Measurements from ENCODE around the gene FBN1. TPM values are rescaled to one million over a fixed set of nuclear protein-coding genes. Genes with fewer than 3 reads are reported as not detected.

FBN1 gene
- total RNA-seq, 1 donor from 2014 or later, result 22.1 TPM

- no peaks in the 10 kb centered on the region for H3K36me3 Mint-ChIP-seq (ENCODE audit: low read depth)
- H3K4me1 Mint-ChIP-seq, result peaks cover 6% of the 10 kb centered on the region
- no peak for DNase-seq (ENCODE audit: low read depth, low spot score)
- H3K9me3 Mint-ChIP-seq, result peaks cover 2% of the 10 kb centered on the region
- H3K27me3 Mint-ChIP-seq (ENCODE audit: low read depth), result no peaks in the 10 kb centered on the region
- H3K4me3 Mint-ChIP-seq, result no peak overlapping the region
- TF ChIP-seq, protein P1, sequence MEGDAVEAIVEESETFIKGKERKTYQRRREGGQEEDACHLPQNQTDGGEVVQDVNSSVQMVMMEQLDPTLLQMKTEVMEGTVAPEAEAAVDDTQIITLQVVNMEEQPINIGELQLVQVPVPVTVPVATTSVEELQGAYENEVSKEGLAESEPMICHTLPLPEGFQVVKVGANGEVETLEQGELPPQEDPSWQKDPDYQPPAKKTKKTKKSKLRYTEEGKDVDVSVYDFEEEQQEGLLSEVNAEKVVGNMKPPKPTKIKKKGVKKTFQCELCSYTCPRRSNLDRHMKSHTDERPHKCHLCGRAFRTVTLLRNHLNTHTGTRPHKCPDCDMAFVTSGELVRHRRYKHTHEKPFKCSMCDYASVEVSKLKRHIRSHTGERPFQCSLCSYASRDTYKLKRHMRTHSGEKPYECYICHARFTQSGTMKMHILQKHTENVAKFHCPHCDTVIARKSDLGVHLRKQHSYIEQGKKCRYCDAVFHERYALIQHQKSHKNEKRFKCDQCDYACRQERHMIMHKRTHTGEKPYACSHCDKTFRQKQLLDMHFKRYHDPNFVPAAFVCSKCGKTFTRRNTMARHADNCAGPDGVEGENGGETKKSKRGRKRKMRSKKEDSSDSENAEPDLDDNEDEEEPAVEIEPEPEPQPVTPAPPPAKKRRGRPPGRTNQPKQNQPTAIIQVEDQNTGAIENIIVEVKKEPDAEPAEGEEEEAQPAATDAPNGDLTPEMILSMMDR (conservative IDR thresholded peaks at IDR 0.05), result no peak
- no peak overlapping the region for H3K27ac Mint-ChIP-seq (ENCODE audit: unreplicated experiment)
Measured at GRCh38 chr15:48363474-48363873, 282.0 kb downstream of the FBN1 start.

- H3K4me3 Mint-ChIP-seq, result no peak overlapping the region
- TF ChIP-seq, protein P1 (conservative IDR thresholded peaks at IDR 0.05), result no peak
- peaks cover 4% of the 10 kb centered on the region for H3K9me3 Mint-ChIP-seq
- H3K27ac Mint-ChIP-seq (ENCODE audit: unreplicated experiment), result no peak overlapping the region
- H3K27me3 Mint-ChIP-seq (ENCODE audit: low read depth), result no peaks in the 10 kb centered on the region
- peaks cover 11% of the 10 kb centered on the region for H3K4me1 Mint-ChIP-seq
- no peak for DNase-seq (ENCODE audit: low read depth, low spot score)
- no peaks in the 10 kb centered on the region for H3K36me3 Mint-ChIP-seq (ENCODE audit: low read depth)
Measured at GRCh38 chr15:48361685-48362084, 283.8 kb downstream of the FBN1 start.

DNA sequence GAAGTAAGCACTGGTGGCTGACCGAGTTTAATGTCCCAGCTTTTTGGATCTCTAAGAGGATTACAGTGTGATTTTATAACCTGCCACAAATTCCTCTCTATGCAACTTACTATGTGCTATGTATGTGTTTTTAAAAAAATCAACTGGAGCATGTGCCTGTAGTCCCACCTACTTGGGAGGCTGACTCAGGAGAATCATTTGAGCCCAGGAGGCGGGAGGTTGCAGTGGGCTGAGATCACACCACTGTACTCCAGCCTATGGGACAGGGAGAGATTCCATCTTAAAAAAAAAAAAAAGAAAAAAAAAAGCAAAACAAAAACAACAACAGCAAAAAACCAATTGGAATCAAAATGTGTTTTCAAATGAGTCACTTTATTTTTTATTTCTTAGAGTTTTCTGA is 284.7 kb downstream of the FBN1 start:
- no peaks in the 10 kb centered on the region for H3K36me3 Mint-ChIP-seq (ENCODE audit: low read depth)
- H3K4me3 Mint-ChIP-seq, result no peak overlapping the region
- peaks cover 11% of the 10 kb centered on the region for H3K4me1 Mint-ChIP-seq
- no peaks in the 10 kb centered on the region for H3K27me3 Mint-ChIP-seq (ENCODE audit: low read depth)
- peaks cover 2% of the 10 kb centered on the region for H3K9me3 Mint-ChIP-seq
- no peak overlapping the region for H3K27ac Mint-ChIP-seq (ENCODE audit: unreplicated experiment)
- no peak for DNase-seq (ENCODE audit: low read depth, low spot score)
- TF ChIP-seq, protein P1 (conservative IDR thresholded peaks at IDR 0.05), result no peak

Other genes with a start within 250 kb of the FBN1 start
- 17.4 and 17.5 TPM in 2 replicates for gene CEP152, start 165.4 kb upstream of the FBN1 start, total RNA-seq
- gene EID1, start 232.4 kb upstream of the FBN1 start, total RNA-seq, result 212 and 223 TPM in 2 replicates